ENCODE results near the gene BET1. TPM values are rescaled to one million over a fixed set of nuclear protein-coding genes. Genes with fewer than 3 reads are reported as not detected.

The BET1 gene
- total and polyA plus RNA-seq, 2 of the 8 experiments (the other 6 are each of a cell fraction or from before 2014, with no cell fraction given), result 20.6 to 31.7 TPM

DNA sequence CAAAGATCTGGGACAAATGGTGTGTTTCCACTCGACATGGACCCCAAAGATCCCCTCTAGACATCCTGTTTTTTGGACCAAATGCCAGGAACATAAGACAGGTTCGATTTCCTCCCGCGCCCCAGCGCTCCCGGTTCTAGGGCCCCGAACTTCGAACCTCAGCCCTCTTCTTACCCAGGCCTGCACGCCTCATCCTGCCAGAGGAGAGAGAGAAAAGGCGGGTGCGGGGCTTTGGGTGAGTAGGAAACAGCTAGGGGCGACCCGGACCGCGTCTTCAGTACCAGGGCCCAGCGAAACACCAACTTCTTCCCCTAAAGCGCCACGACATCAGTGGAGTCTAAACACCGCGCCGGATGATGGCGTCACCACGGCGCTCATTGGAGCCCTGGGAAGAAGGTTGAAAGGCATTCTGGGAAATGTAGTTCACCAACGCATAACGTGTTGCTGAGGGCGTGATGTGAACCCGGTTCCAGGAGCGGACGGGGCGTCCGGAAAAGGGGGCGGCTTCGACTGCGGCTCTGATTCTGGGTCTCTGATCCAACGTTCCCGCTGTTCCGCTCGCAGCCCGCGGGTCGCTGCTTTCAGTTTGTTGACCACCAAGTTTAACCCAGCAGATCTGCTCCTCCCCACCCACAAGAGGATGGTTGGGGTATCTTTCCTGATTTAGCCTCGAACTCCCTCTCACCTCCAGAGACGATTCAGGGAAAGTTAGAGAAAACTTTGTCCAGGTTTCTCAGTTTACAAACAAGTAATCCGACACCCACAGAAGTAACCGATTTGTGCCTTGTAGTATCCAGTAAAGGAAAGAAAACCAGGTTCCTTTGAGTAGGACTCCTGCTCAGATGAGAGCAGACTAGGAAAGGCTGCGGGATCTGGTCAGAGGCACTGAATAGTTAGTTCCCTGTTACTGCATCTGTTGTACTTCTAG is at the start of gene BET1 (continued):
- TF ChIP-seq, protein P1, sequence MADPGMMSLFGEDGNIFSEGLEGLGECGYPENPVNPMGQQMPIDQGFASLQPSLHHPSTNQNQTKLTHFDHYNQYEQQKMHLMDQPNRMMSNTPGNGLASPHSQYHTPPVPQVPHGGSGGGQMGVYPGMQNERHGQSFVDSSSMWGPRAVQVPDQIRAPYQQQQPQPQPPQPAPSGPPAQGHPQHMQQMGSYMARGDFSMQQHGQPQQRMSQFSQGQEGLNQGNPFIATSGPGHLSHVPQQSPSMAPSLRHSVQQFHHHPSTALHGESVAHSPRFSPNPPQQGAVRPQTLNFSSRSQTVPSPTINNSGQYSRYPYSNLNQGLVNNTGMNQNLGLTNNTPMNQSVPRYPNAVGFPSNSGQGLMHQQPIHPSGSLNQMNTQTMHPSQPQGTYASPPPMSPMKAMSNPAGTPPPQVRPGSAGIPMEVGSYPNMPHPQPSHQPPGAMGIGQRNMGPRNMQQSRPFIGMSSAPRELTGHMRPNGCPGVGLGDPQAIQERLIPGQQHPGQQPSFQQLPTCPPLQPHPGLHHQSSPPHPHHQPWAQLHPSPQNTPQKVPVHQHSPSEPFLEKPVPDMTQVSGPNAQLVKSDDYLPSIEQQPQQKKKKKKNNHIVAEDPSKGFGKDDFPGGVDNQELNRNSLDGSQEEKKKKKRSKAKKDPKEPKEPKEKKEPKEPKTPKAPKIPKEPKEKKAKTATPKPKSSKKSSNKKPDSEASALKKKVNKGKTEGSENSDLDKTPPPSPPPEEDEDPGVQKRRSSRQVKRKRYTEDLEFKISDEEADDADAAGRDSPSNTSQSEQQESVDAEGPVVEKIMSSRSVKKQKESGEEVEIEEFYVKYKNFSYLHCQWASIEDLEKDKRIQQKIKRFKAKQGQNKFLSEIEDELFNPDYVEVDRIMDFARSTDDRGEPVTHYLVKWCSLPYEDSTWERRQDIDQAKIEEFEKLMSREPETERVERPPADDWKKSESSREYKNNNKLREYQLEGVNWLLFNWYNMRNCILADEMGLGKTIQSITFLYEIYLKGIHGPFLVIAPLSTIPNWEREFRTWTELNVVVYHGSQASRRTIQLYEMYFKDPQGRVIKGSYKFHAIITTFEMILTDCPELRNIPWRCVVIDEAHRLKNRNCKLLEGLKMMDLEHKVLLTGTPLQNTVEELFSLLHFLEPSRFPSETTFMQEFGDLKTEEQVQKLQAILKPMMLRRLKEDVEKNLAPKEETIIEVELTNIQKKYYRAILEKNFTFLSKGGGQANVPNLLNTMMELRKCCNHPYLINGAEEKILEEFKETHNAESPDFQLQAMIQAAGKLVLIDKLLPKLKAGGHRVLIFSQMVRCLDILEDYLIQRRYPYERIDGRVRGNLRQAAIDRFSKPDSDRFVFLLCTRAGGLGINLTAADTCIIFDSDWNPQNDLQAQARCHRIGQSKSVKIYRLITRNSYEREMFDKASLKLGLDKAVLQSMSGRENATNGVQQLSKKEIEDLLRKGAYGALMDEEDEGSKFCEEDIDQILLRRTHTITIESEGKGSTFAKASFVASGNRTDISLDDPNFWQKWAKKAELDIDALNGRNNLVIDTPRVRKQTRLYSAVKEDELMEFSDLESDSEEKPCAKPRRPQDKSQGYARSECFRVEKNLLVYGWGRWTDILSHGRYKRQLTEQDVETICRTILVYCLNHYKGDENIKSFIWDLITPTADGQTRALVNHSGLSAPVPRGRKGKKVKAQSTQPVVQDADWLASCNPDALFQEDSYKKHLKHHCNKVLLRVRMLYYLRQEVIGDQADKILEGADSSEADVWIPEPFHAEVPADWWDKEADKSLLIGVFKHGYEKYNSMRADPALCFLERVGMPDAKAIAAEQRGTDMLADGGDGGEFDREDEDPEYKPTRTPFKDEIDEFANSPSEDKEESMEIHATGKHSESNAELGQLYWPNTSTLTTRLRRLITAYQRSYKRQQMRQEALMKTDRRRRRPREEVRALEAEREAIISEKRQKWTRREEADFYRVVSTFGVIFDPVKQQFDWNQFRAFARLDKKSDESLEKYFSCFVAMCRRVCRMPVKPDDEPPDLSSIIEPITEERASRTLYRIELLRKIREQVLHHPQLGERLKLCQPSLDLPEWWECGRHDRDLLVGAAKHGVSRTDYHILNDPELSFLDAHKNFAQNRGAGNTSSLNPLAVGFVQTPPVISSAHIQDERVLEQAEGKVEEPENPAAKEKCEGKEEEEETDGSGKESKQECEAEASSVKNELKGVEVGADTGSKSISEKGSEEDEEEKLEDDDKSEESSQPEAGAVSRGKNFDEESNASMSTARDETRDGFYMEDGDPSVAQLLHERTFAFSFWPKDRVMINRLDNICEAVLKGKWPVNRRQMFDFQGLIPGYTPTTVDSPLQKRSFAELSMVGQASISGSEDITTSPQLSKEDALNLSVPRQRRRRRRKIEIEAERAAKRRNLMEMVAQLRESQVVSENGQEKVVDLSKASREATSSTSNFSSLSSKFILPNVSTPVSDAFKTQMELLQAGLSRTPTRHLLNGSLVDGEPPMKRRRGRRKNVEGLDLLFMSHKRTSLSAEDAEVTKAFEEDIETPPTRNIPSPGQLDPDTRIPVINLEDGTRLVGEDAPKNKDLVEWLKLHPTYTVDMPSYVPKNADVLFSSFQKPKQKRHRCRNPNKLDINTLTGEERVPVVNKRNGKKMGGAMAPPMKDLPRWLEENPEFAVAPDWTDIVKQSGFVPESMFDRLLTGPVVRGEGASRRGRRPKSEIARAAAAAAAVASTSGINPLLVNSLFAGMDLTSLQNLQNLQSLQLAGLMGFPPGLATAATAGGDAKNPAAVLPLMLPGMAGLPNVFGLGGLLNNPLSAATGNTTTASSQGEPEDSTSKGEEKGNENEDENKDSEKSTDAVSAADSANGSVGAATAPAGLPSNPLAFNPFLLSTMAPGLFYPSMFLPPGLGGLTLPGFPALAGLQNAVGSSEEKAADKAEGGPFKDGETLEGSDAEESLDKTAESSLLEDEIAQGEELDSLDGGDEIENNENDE (IDR thresholded peaks at IDR 0.05; ENCODE audit: insufficient replicate concordance, low read length), result no peak
- TF ChIP-seq NANOG (IDR thresholded peaks at IDR 0.05; ENCODE audit: insufficient read depth, low read depth, low read length, poor library complexity, severe bottlenecking), result no peak
